GM23248 (cell line): ENCODE data around the gene MTURN.

Source experiments
- EZH2 ChIP-seq: fragments of 200-600 bp; sonication (generic); IDR thresholded peaks from 2 replicates; pipeline ENCODE4 v1.6.1; 2018; ENCODE audit warnings: antibody characterized with exemption, mild to moderate bottlenecking; ENCODE audit not compliant: insufficient read depth, poor library complexity, severe bottlenecking
- EZH2phosphoT487 ChIP-seq: fragments of 200-600 bp; sonication (generic); IDR thresholded peaks from 2 replicates; pipeline ENCODE4 v1.6.1; 2018; ENCODE audit warnings: antibody characterized with exemption, moderate library complexity, mild to moderate bottlenecking, low read depth; ENCODE audit not compliant: insufficient read depth

DNA sequence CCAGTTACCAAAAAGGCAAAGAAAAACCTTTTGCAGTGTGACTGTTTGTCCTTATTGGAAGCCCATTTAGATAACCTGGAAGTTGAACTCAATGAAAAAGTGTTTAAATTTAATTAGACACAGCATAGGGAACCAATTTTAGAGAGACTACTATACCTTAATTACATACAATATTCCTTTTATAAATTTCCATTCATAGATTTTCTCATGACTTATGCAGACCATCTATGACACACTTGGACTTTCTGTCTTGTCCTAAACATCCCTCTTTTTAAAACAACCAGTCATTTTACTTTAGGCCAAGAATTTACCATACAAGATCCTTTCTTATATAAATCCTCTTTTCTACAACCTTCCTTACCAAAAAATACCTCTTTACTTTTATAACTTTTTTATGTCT is 61.6 kb downstream of the MTURN start:
- TF ChIP-seq EZH2phosphoT487, result no peak
- no peak for TF ChIP-seq EZH2
